NB4 (cell line): ENCODE results near the gene VIT.

Experiments
- CTCF ChIP-seq: IDR thresholded peaks from one replicate; pipeline ENCODE4 v1.5.1; 2012; ENCODE audit warnings: low read depth, low read length
- POLR2A ChIP-seq: IDR thresholded peaks from 2 replicates; pipeline ENCODE4 v1.6.1; 2011; ENCODE audit warnings: mild to moderate bottlenecking; ENCODE audit not compliant: insufficient read length; ENCODE audit errors: extremely low read depth

DNA sequence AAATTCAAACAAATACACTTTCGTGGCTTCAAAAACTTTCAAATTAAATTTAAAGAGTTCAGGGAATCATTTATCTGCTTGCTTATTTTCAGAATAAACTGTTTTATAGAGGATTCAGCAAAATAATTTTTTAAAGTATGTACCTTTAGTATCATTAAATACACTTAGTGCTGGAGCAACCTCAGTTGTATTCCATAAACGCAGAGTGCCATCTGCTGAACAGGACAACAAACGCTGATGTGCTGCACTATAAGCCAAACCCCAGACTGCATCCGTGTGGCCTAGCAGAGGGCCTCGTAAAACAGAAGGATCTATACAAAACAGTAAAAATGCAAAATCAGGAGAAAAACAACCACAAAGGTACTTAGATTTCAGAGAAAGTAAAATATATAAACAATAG is 161.2 kb downstream of the VIT start:
- TF ChIP-seq CTCF = no peak
- TF ChIP-seq POLR2A = no peak
